LNCAP (cell line): ENCODE results near the gene AACS.

ENCODE experiments used
- CTCF ChIP-seq: fragments of 450-650 bp; IDR thresholded peaks from 2 replicates; pipeline ENCODE4 v1.5.1; 2017; ENCODE audit warnings: mild to moderate bottlenecking

AACS gene

GRCh38 chr12:125143491-125143890, 78.3 kb downstream of the AACS start:
- TF ChIP-seq CTCF: no peak

- no peak for TF ChIP-seq CTCF
Measured at GRCh38 chr12:125145196-125145595, 80.0 kb downstream of the AACS start.

- TF ChIP-seq CTCF: no peak
Measured at GRCh38 chr12:125148316-125148715, 83.1 kb downstream of the AACS start.

- no peak for TF ChIP-seq CTCF
Measured at GRCh38 chr12:125149160-125150108, 84.2 kb downstream of the AACS start.

GRCh38 chr12:125151284-125151683, 86.0 kb downstream of the AACS start:
- no peak for TF ChIP-seq CTCF

GRCh38 chr12:125152463-125152862, 87.2 kb downstream of the AACS start:
- TF ChIP-seq CTCF: no peak

- TF ChIP-seq CTCF: no peak
Measured at GRCh38 chr12:125155366-125155765, 90.1 kb downstream of the AACS start.
